HUES6 (cell line): ENCODE measurements around the gene MAGEF1.

Source experiments
- H3K27ac ChIP-seq: 2 replicates; pipeline ENCODE4 v1.7.0; 2013; ENCODE audit warnings: low read depth, mild to moderate bottlenecking, low read length, inconsistent platforms
- H3K27me3 ChIP-seq: 2 replicates; pipeline ENCODE4 v1.6.1; 2013; ENCODE audit warnings: low read length; ENCODE audit not compliant: control insufficient read depth, insufficient read depth
- H3K36me3 ChIP-seq: 2 replicates; pipeline ENCODE4 v1.6.1; 2013; ENCODE audit warnings: low read length; ENCODE audit not compliant: control insufficient read depth, insufficient read depth
- H3K4me1 ChIP-seq: 2 replicates; pipeline ENCODE4 v1.6.1; 2013; ENCODE audit warnings: low read length; ENCODE audit not compliant: control insufficient read depth, insufficient read depth
- H3K4me3 ChIP-seq: 2 replicates; pipeline ENCODE4 v1.5.1; 2013; ENCODE audit warnings: low read depth, low read length
- H3K9ac ChIP-seq: one replicate; pipeline ENCODE4 v1.6.1; 2013; ENCODE audit warnings: mild to moderate bottlenecking, low read length
- H3K9me3 ChIP-seq: 2 replicates; pipeline ENCODE4 v1.6.1; 2013; ENCODE audit warnings: low read depth, low read length; ENCODE audit not compliant: control insufficient read depth, insufficient read depth

MAGEF1 gene

GRCh38 chr3:184741259-184741556, 29.3 kb upstream of the MAGEF1 start:
- no peak overlapping the region for H3K9ac ChIP-seq
- H3K4me3 ChIP-seq = no peak overlapping the region
- H3K27ac ChIP-seq = no peak overlapping the region
- H3K36me3 ChIP-seq = no peaks in the 10 kb centered on the region
- H3K4me1 ChIP-seq = peaks cover 20% of the 10 kb centered on the region; the same call in 1 of the 2 replicates
- no peaks in the 10 kb centered on the region for H3K9me3 ChIP-seq
- no peaks in the 10 kb centered on the region for H3K27me3 ChIP-seq

- Histone ChIP-seq H3K9ac (no peak overlapping the region), H3K4me3 (no peak overlapping the region), H3K27me3 (no peaks in the 10 kb centered on the region), H3K36me3 (no peaks in the 10 kb centered on the region), H3K27ac (no peak overlapping the region), H3K9me3 (no peaks in the 10 kb centered on the region), H3K4me1 (peaks cover 20% of the 10 kb centered on the region; the same call in 1 of the 2 replicates)
Measured at GRCh38 chr3:184740509-184741258, 28.8 kb upstream of the MAGEF1 start.

- no peak overlapping the region for H3K27ac ChIP-seq
Measured at GRCh38 chr3:184739594-184740505, 28.0 kb upstream of the MAGEF1 start.

GRCh38 chr3:184738982-184739381, 27.1 kb upstream of the MAGEF1 start:
- no peak overlapping the region for H3K27ac ChIP-seq

More at GRCh38 chr3:184739594-184740505, 28.0 kb upstream of the MAGEF1 start:
- Histone ChIP-seq H3K4me3 (no peak overlapping the region), H3K36me3 (no peaks in the 10 kb centered on the region), H3K9me3 (no peaks in the 10 kb centered on the region), H3K4me1 (peaks cover 20% of the 10 kb centered on the region; the same call in 1 of the 2 replicates), H3K9ac (no peak overlapping the region), H3K27me3 (no peaks in the 10 kb centered on the region)

GRCh38 chr3:184738506-184738890, 26.6 kb upstream of the MAGEF1 start:
- H3K9ac ChIP-seq = no peak overlapping the region
- no peaks in the 10 kb centered on the region for H3K27me3 ChIP-seq
- peaks cover 20% of the 10 kb centered on the region; the same call in 1 of the 2 replicates for H3K4me1 ChIP-seq
- H3K36me3 ChIP-seq = no peaks in the 10 kb centered on the region
- H3K27ac ChIP-seq = no peak overlapping the region
- H3K9me3 ChIP-seq = no peaks in the 10 kb centered on the region
- H3K4me3 ChIP-seq = no peak overlapping the region

More at GRCh38 chr3:184738982-184739381, 27.1 kb upstream of the MAGEF1 start:
- Histone ChIP-seq H3K27me3 (no peaks in the 10 kb centered on the region), H3K4me1 (peaks cover 20% of the 10 kb centered on the region; the same call in 1 of the 2 replicates), H3K9ac (no peak overlapping the region), H3K9me3 (no peaks in the 10 kb centered on the region), H3K4me3 (no peak overlapping the region), H3K36me3 (no peaks in the 10 kb centered on the region)

GRCh38 chr3:184737641-184738505, 26.0 kb upstream of the MAGEF1 start:
- no peak overlapping the region for H3K4me3 ChIP-seq
- H3K27me3 ChIP-seq = no peaks in the 10 kb centered on the region
- no peak overlapping the region for H3K9ac ChIP-seq
- no peaks in the 10 kb centered on the region for H3K9me3 ChIP-seq
- H3K27ac ChIP-seq = no peak overlapping the region
- H3K36me3 ChIP-seq = no peaks in the 10 kb centered on the region
- H3K4me1 ChIP-seq = peaks cover 20% of the 10 kb centered on the region; the same call in 1 of the 2 replicates

- H3K4me3 ChIP-seq = no peak overlapping the region
- no peaks in the 10 kb centered on the region for H3K27me3 ChIP-seq
- H3K36me3 ChIP-seq = no peaks in the 10 kb centered on the region
- no peaks in the 10 kb centered on the region for H3K9me3 ChIP-seq
- H3K4me1 ChIP-seq = peaks cover 17% of the 10 kb centered on the region; the same call in 1 of the 2 replicates
- H3K27ac ChIP-seq = no peak overlapping the region
- no peak overlapping the region for H3K9ac ChIP-seq
Measured at GRCh38 chr3:184737063-184737462, 25.2 kb upstream of the MAGEF1 start.

- H3K27ac ChIP-seq = no peak overlapping the region
- no peak overlapping the region for H3K9ac ChIP-seq
- H3K4me1 ChIP-seq = peaks cover 8% of the 10 kb centered on the region; the same call in 1 of the 2 replicates
- no peaks in the 10 kb centered on the region for H3K27me3 ChIP-seq
- no peak overlapping the region for H3K4me3 ChIP-seq
- no peaks in the 10 kb centered on the region for H3K9me3 ChIP-seq
- H3K36me3 ChIP-seq = no peaks in the 10 kb centered on the region
Measured at GRCh38 chr3:184734903-184735701, 23.2 kb upstream of the MAGEF1 start.

GRCh38 chr3:184733971-184734608, 22.2 kb upstream of the MAGEF1 start:
- Histone ChIP-seq H3K4me3 (no peak overlapping the region), H3K9ac (no peak overlapping the region), H3K27me3 (no peaks in the 10 kb centered on the region), H3K9me3 (no peaks in the 10 kb centered on the region), H3K36me3 (no peaks in the 10 kb centered on the region), H3K27ac (no peak overlapping the region), H3K4me1 (peaks cover 5% of the 10 kb centered on the region; the same call in 1 of the 2 replicates)
